Measurements from ENCODE around the gene C16orf87. TPM values are rescaled to one million over a fixed set of nuclear protein-coding genes. Genes with fewer than 3 reads are reported as not detected.

C16orf87 gene
- total and polyA plus RNA-seq, 9 of the 15 experiments (the other 6 are each of a cell fraction or from before 2014, with no cell fraction given) = 7.8 to 16.7 (median 10.5) TPM

- TF ChIP-seq BRF2 (IDR thresholded peaks at IDR 0.05; ENCODE audit: borderline replicate concordance, insufficient read depth, insufficient read length) (no peak), CTCF (IDR thresholded peaks at IDR 0.05 in 2 of 3, conservative IDR thresholded peaks at IDR 0.05 in 1 of 3; ENCODE audit: insufficient read depth in 2 of 3, low read depth in 1 of 3, low read length in 3 of 3) (no peak), TAF7 (tag; IDR thresholded peaks at IDR 0.05) (no peak), EP400 (IDR thresholded peaks at IDR 0.05) (no peak), ZNF12 (CRISPR knock-in tag; IDR thresholded peaks at IDR 0.05) (no peak), THAP7 (CRISPR knock-in tag; IDR thresholded peaks at IDR 0.05) (no peak), MNT (conservative IDR thresholded peaks at IDR 0.05) (no peak), JUND (IDR thresholded peaks at IDR 0.05; ENCODE audit: borderline replicate concordance, low read depth, low read length) (no peak), JUND (tag; IDR thresholded peaks at IDR 0.05; ENCODE audit: borderline replicate concordance, low read depth, low read length) (no peak), ZNF589 (CRISPR knock-in tag; IDR thresholded peaks at IDR 0.05; ENCODE audit: low read depth) (no peak)
These were observed 48.7 kb downstream of the C16orf87 start (continued) for GRCh38 chr16:46782320-46782719.
